MG63 (cell line): ENCODE results near the gene CCDC149. TPM values are rescaled to one million over a fixed set of nuclear protein-coding genes. Genes with fewer than 3 reads are reported as not detected.
"Not testable (repeated sequence)": the region's sequence is repeated elsewhere in the genome, so short reads cannot be mapped to it uniquely, and the experiment has no call there.

ENCODE experiments used
- DNase-seq: peaks from one replicate; pipeline ENCODE4 v3.0.0-alpha.2; 2020
- H3K27me3 ChIP-seq: fragments of 250-450 bp; sonication (Bioruptor Pico); 2 replicates; pipeline ENCODE4 v1.5.1; 2020; ENCODE audit warnings: mild to moderate bottlenecking, moderate library complexity
- H3K36me3 ChIP-seq: fragments of 250-450 bp; sonication (Bioruptor Pico); 2 replicates; pipeline ENCODE4 v1.5.1; 2020; ENCODE audit warnings: mild to moderate bottlenecking, moderate library complexity
- H3K4me3 ChIP-seq: fragments of 250-450 bp; sonication (Bioruptor Pico); 2 replicates; pipeline ENCODE4 v1.5.1; 2020; ENCODE audit warnings: mild to moderate bottlenecking, moderate library complexity
- H3K9me3 ChIP-seq: fragments of 250-450 bp; sonication (Bioruptor Pico); 2 replicates; pipeline ENCODE4 v1.5.1; 2020; ENCODE audit warnings: mild to moderate bottlenecking, moderate library complexity
- total RNA-seq: library from RNA; depleted of rRNA; stranded (reverse); fragments of >200 nt; shearing (Covaris generic); gene quantifications from 2 replicates; pipeline ENCODE4 v1.2.3, GENCODE V29; 2014; ENCODE audit warnings: low replicate concordance

The CCDC149 gene
- total RNA-seq, 1 experiment from 2014 or later: 2.3 TPM

DNA sequence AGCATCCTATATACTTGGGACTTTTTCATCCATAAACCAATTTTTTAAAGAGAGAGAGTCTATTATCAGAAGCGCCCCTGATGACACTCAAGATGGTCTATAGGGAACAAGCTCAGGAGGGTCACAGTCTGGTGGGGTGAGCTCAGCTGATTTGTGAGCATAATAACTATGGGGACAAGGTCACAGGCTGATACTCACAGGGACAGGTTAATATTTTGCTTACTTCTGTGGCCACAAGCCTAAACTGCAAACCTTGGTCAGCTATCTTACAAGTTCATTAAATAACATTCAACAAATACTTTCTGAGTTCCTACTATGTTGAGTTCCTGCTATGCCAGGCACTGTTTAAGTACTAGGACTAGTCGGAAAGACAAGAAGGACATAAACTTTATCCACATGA is 10.2 kb upstream of the CCDC149 start:
- Histone ChIP-seq H3K4me3 (no peak overlapping the region), H3K36me3 (no peaks in the 10 kb centered on the region), H3K27me3 (no peaks in the 10 kb centered on the region), H3K9me3 (peaks cover 2% of the 10 kb centered on the region)
- no peak for DNase-seq

- H3K4me3 ChIP-seq: no peak overlapping the region
- H3K36me3 ChIP-seq: no peaks in the 10 kb centered on the region
- DNase-seq: no peak
- H3K27me3 ChIP-seq: no peaks in the 10 kb centered on the region
- peaks cover 2% of the 10 kb centered on the region for H3K9me3 ChIP-seq
These were observed 9.6 kb upstream of the CCDC149 start for GRCh38 chr4:24922416-24922815.

DNA sequence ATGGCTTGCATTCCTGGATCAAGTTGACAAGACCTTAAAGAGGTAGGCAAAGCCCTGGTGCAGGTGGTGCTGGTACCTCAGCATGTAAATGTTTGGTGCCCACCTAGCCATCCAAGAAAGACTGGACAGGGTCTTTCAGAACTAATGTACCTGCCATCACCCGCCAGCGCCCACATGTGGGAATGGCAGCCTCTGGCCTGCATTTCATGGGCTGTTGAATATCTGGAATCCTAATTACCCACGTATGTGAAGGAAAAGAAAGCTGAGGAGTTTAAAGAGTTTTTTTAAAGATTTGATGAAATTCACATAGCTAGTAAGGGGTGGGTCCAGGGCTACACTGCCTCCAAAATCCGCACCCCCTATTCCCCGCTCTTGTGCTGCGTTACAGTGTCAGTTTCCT is 8.6 kb upstream of the CCDC149 start:
- H3K36me3 ChIP-seq: no peaks in the 10 kb centered on the region
- no peak for DNase-seq
- no peaks in the 10 kb centered on the region for H3K27me3 ChIP-seq
- H3K4me3 ChIP-seq: no peak overlapping the region
- peaks cover 2% of the 10 kb centered on the region for H3K9me3 ChIP-seq

DNA sequence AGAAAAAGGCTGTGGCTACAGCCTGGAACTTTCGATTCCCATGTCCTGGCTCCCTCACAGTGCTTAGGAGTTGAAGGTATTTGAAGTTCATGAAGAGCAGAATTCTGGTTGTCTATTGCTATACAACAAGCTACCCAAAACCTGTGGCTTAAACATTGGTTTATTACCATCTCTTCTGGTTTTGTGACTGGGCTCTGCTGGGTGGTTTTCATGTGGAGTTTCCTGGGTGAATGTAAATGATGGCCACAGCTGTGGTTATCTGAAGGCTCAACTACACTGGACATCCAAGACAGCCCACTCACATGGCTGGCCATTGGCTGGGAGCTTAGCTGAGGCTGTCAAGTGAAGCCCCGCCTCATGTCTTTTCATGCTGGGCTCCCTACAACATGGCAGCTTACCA is 7.2 kb upstream of the CCDC149 start:
- H3K9me3 ChIP-seq: peaks cover under 1% of the 10 kb centered on the region
- H3K27me3 ChIP-seq: no peaks in the 10 kb centered on the region
- H3K4me3 ChIP-seq: no peak overlapping the region
- no peaks in the 10 kb centered on the region for H3K36me3 ChIP-seq
- DNase-seq: no peak

GRCh38 chr4:24917076-24917856 is 4.4 kb upstream of the CCDC149 start:
- Histone ChIP-seq H3K36me3 (no peaks in the 10 kb centered on the region), H3K4me3 (no peak overlapping the region), H3K9me3 (no peaks in the 10 kb centered on the region), H3K27me3 (no peaks in the 10 kb centered on the region)
- no peak for DNase-seq

DNA sequence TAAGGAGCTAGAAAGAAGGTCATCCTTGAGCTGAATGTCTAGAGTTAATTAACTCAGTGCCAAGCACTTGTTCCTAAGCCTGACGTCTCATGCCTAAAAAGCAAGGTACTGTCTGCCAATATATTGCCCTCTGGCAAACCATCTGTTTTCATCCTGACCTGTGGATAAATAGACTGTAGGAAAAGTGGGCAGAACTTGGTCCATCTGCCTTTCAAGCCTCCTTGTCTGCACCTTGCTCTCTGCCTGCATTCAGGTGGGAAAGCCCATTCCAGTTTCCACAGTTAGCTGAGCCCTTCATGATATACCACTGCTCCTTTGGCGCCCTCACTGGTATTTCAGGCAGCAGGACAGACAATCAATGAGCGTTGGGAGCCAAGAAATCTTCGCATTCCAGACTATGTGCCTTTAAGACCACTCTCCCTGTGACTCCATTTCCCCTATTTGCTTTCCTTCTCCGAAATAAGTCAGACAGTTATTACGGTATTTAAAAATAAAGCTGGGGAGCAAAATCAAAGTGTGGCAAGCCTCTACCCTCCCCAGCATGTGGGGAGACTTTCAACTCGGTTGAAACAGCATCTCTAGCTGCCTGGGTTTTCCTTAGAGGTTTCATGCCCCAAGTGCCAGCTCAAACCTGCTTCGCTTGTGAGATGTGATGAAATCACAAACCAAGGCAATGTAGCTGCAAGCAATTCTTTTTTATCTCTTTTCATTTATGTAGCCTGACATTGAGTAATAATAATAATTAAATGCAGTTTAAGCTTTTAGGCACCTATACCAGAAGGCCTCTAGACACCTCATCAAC is 2.5 kb upstream of the CCDC149 start:
- no peaks in the 10 kb centered on the region for H3K36me3 ChIP-seq

GRCh38 chr4:24914460-24914859 is 1.6 kb upstream of the CCDC149 start:
- Histone ChIP-seq H3K27me3 (no peaks in the 10 kb centered on the region), H3K9me3 (no peaks in the 10 kb centered on the region), H3K36me3 (no peaks in the 10 kb centered on the region), H3K4me3 (no peak overlapping the region)
- peak; percentile 9 for DNase-seq

More for the DNA sequence above, 2.5 kb upstream of the CCDC149 start:
- Histone ChIP-seq H3K4me3 (no peak overlapping the region), H3K9me3 (no peaks in the 10 kb centered on the region), H3K27me3 (no peaks in the 10 kb centered on the region)
- DNase-seq: no peak

DNA sequence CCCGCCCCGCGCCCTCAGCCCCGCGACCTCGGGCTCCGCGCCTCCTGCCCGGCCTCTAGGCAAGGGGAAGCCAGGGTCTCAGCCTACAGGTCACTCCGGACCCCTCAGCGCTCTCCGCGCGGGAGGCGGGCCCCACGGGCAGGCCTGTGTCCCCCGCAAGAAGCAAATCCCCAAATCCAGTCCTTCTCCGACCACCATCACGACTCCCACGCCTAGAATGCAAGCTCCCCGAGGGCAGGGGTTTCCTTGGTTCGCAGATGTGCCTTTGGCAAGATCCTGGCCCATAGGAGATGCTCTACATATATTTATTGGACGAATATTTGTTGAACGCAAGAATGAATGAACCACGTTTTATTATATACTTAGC is 260 bp upstream of the CCDC149 start:
- DNase-seq: no peak
- no peaks in the 10 kb centered on the region for H3K9me3 ChIP-seq
- H3K27me3 ChIP-seq: no peaks in the 10 kb centered on the region
- H3K4me3 ChIP-seq: peak overlapping the region; percentile 44
- H3K36me3 ChIP-seq: no peaks in the 10 kb centered on the region

DNA sequence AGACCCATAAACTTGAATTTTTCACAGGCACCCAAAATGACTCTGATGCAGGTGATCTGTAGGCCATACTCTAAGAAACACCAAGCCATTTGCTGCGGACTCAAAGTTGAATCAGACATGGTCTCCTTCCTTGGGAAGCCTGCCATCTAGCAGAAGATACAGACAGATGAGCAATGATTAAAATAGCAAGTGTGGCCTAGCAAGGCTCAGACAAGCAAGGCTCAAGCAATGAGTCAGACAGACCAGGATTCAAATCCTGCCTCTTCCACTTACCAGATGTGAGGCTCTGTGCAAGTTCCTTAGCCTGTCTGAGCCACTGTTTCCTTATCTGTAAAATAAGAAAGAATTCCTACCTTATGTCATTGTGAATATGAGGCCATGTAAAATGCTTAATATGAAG is 2.3 kb downstream of the CCDC149 start:
- H3K4me3 ChIP-seq: no peak overlapping the region
- no peak for DNase-seq
- no peaks in the 10 kb centered on the region for H3K27me3 ChIP-seq

GRCh38 chr4:24909606-24910005 is 3.2 kb downstream of the CCDC149 start:
- not testable (repeated sequence) for H3K9me3 ChIP-seq, H3K4me3 ChIP-seq, H3K27me3 ChIP-seq, H3K36me3 ChIP-seq, DNase-seq

More for the DNA sequence above, 2.3 kb downstream of the CCDC149 start:
- Histone ChIP-seq H3K9me3 (no peaks in the 10 kb centered on the region), H3K36me3 (no peaks in the 10 kb centered on the region)

GRCh38 chr4:24897639-24898038 is 15.2 kb downstream of the CCDC149 start:
- no peaks in the 10 kb centered on the region for H3K36me3 ChIP-seq
- H3K27me3 ChIP-seq: no peaks in the 10 kb centered on the region
- no peak for DNase-seq
- H3K4me3 ChIP-seq: no peak overlapping the region
- no peaks in the 10 kb centered on the region for H3K9me3 ChIP-seq

DNA sequence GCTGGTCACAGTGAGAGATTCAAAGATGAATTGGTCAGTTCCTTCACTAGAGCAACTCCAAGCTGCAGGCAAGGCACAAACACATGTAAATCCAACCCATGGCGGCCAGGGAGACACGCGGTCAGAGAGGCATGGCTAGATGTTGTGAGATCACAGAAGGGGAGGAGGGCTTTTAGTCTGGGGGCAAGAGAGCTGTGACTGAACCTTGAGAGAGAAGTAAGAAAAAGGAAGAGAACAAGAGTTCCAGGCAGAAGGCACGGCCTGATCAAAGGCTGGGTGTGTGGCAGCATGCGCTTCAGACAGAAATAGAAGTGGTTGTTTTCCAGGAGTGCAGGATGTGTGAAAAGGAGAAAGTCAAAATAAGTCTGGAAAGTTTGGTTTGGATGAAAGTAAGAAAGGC is 15.9 kb downstream of the CCDC149 start:
- no peaks in the 10 kb centered on the region for H3K27me3 ChIP-seq
- no peaks in the 10 kb centered on the region for H3K36me3 ChIP-seq
- DNase-seq: no peak
- H3K4me3 ChIP-seq: no peak overlapping the region
- no peaks in the 10 kb centered on the region for H3K9me3 ChIP-seq

GRCh38 chr4:24896056-24896455 is 16.8 kb downstream of the CCDC149 start:
- DNase-seq: no peak
- H3K4me3 ChIP-seq: no peak overlapping the region
- H3K27me3 ChIP-seq: no peaks in the 10 kb centered on the region
- no peaks in the 10 kb centered on the region for H3K9me3 ChIP-seq
- no peaks in the 10 kb centered on the region for H3K36me3 ChIP-seq

GRCh38 chr4:24895461-24895860 is 17.4 kb downstream of the CCDC149 start:
- no peaks in the 10 kb centered on the region for H3K9me3 ChIP-seq
- H3K4me3 ChIP-seq: no peak overlapping the region
- H3K36me3 ChIP-seq: no peaks in the 10 kb centered on the region
- no peaks in the 10 kb centered on the region for H3K27me3 ChIP-seq
- no peak for DNase-seq

- H3K9me3 ChIP-seq: no peaks in the 10 kb centered on the region
- H3K4me3 ChIP-seq: no peak overlapping the region
- no peaks in the 10 kb centered on the region for H3K27me3 ChIP-seq
- no peak for DNase-seq
- no peaks in the 10 kb centered on the region for H3K36me3 ChIP-seq
These were observed 18.0 kb downstream of the CCDC149 start for GRCh38 chr4:24894846-24895245.

- H3K4me3 ChIP-seq: no peak overlapping the region
- H3K9me3 ChIP-seq: no peaks in the 10 kb centered on the region
- no peak for DNase-seq
- H3K27me3 ChIP-seq: no peaks in the 10 kb centered on the region
- H3K36me3 ChIP-seq: no peaks in the 10 kb centered on the region
These were observed 18.6 kb downstream of the CCDC149 start for GRCh38 chr4:24894243-24894642.

DNA sequence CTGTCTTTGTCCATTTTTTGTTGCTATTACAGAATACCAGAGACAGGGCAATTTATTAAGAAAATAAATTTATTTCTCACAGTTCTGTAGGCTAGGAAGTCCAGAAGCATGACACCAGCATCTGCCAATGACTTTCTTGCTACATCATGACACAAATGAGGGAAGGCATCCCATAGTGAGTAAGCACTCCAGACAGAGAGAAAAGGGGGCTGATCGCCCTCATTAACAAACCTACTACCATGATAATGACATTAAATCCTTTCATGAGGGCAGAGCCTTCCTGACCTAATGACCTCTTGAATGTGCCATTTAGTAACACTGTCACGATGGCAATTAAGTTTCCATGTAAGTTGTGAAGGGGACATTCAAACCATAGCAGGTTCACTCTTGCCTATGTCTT is 20.1 kb downstream of the CCDC149 start:
- Histone ChIP-seq H3K36me3 (no peaks in the 10 kb centered on the region), H3K9me3 (no peaks in the 10 kb centered on the region), H3K4me3 (no peak overlapping the region), H3K27me3 (no peaks in the 10 kb centered on the region)
- no peak for DNase-seq

DNA sequence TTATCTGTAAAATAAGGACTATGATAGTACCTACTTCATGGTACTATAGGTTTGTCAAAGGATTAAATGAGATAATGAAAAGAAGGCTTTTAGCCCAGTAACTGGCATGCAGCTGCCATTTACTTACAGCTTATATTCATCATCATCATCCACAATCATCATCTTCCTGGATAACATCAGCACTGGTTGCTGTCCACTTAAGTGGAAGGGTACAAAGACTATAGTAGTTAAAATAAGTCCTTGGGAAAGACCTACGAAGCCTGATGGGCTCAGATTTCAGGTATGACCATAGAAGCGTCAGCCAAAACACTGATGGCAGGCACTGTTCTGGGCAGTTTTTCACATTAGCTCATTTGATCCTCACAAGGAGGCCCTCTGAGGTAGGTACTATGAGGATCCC is 20.6 kb downstream of the CCDC149 start:
- Histone ChIP-seq H3K4me3 (no peak overlapping the region), H3K27me3 (no peaks in the 10 kb centered on the region), H3K36me3 (no peaks in the 10 kb centered on the region), H3K9me3 (no peaks in the 10 kb centered on the region)
- DNase-seq: no peak
